Pulmonary artery endothelial cell (primary cell): ENCODE measurements around the gene PRKAB1. TPM values are rescaled to one million over a fixed set of nuclear protein-coding genes. Genes with fewer than 3 reads are reported as not detected.
A peak's percentile ranks its signal among the peaks of the same experiment; 100 is the strongest.

ENCODE experiments used
- DNase-seq: peaks from one replicate; pipeline ENCODE4 v3.0.0-alpha.2; 2011; ENCODE audit warnings: low read depth, low spot score
- total RNA-seq: library from RNA; depleted of rRNA; stranded (reverse); fragments of >200 nt; gene quantifications from 2 replicates; pipeline ENCODE4 v1.2.3, GENCODE V29; 2014

Gene PRKAB1
- total RNA-seq, 1 donor from 2014 or later = 14.2 TPM

DNA sequence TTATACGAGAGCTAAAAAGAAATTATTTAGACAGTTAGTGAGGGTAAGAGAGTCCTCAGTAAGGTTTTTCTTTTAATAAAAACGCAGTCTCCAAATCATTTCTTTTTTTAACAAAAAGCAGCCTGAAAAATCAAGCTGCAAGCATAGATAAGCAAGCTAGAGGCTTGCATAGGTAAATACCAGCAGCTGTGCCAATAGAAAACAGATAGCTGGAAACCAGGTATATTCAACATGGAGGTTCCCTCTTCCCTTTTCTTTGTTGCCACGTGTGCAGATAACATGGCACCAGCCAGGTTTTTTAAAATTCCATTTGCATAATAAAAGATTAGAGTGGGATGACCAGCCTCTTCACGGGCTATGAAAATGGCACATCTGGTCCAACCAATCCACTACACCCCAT, 6.1 kb upstream of the PRKAB1 start:
- no peak for DNase-seq

DNA sequence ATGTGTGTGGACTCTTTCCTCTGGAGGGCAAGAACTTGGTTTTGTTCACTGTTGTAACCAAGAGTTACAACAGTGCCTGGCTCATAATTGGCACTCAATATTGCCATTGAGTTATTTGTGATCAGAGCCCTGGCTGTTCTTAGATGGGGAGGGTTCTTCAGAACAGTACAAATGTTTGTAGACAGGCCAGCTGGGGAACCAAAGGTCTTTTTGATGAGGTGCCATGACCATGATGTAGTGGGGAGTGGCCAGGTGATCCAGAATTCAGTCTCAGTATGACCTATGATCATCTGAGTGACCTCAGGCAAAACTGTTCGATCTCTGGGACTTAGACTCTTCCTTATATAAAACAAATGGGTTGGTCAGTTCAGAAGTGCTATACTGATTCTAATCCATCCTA, 3.3 kb upstream of the PRKAB1 start:
- DNase-seq = no peak

DNA sequence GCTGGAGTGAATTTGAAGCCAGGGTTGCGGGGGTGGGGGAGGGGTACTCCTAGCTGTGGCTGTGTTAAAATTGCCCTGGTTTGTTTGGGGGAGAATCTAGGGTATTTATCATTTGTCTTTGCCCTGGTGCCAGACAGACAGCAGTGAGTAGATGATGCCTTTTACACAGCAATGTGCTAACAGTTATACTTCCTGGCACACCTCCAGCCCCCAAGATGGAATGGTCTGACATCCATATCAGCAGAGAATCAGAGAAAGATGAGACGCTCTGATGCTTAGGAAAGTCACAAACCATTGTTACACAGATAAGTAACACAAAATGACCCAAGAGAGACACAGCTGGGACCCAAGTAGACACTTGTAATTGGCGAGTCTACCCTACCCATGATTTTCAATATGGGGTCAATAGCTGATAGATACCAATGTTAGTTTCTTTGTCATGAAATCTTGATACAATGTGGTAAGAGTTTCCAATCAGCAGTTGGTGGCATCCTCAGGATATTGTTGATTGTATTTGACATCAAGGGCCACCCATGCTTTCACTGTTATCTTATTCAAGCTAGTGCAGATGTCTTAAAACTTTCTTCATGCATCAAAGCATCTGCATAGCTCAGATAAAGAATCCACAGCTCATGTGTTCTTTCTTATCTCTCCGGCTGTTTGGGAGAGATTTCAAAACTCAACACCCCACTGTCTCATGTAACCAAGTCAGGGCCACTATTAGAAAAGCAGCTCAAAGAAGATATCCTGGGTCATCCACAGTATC, 2.6 kb upstream of the PRKAB1 start:
- no peak for DNase-seq

DNA sequence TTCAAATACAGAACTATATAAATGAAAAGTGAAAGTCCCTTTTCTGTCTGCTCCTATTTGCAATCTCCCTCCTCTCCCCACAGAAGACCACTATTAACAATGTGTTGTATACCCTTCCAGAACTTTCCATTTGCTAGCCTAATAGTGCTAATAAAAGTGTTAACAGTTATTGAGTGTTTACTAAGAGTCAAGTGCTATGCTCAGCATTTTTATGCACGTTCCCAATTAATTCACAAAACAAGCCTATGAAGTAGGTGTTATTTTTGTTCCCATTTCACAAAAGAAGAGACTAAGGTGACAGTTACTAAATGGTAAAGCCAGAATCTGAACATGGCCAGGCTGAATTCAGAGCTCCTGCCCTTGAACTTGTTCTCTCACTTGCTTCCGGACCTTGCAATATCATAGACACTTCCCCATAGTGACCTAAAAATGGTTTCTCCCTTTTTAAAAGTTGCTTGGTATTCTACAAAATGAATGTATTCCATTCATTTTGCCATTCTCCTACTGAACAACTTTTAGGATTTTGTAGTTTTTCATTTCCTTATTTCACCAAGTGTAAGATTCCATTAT, 1.6 kb upstream of the PRKAB1 start:
- DNase-seq = no peak

GRCh38 chr12:119666900-119667576, 895 bp upstream of the PRKAB1 start:
- DNase-seq = no peak

DNA sequence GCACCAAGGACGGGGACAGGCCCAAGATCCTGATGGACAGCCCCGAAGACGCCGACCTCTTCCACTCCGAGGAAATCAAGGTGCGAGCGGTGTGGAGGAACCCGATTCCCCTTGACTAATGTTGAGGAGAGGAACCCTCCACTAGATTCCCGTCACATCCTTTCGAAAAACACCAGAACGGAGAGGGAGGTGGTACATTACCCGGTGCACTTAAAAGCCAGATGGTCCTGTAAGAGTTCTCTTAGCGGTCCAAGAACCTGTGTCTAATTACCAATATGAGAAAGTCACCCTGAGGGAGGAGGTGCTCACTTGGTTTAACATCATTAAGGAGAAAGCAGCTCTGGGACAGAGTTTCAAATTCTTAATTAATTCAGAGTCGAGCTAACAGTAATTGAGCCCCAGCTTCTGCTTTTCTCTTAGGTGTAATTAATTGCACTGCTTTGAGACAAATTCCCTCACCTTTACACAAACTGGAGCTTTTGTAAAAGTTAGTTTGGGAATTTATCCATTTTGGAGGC, 450 bp downstream of the PRKAB1 start:
- DNase-seq = no peak

- no peak for DNase-seq
These were observed 2.0 kb downstream of the PRKAB1 start for GRCh38 chr12:119669744-119670472.

DNA sequence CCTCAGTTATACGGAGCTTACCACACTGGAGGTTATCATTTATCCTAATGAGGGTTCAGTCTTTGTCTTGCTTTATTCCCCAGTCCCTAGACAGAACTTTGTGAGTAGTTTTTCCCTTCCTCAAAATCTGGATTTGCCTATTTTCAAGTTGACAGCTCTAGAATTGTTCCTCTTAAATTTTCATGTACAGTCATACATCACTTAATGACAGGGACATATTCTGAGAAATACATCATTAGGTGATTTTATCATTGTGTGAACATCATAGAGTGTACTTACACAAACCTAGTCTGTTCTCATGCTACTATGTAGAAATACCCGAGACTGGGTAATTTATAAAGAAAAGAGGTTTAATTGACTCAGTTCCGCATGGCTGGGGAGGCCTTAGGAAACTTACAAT, 3.1 kb downstream of the PRKAB1 start:
- DNase-seq = no peak

GRCh38 chr12:119672194-119672593, 4.3 kb downstream of the PRKAB1 start:
- no peak for DNase-seq

- peak; percentile 68 for DNase-seq
These were observed 5.7 kb downstream of the PRKAB1 start for GRCh38 chr12:119673634-119674033.

GRCh38 chr12:119674560-119674959, 6.6 kb downstream of the PRKAB1 start:
- DNase-seq = no peak

- DNase-seq = no peak
These were observed 8.1 kb downstream of the PRKAB1 start for GRCh38 chr12:119676022-119676421.

- DNase-seq = no peak
These were observed 8.6 kb downstream of the PRKAB1 start for GRCh38 chr12:119676573-119676972.

DNA sequence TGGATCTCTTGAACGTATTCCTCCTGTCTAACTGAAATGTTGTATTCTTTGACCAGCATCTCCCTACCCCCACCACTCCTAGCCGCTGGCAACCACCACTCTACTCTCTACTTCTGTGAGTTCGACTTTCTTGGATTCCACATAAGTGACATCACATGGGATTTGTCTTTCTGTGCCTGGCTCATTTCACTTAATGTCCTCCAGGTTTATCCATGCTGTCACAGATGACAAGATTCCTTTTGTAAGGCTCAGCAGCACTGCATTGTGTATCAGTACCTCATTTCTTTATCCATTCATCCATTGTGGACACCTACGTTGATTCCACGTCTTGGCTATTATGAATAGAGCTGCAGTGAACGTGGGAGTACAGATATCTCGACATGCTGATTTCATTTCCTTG, 10.5 kb downstream of the PRKAB1 start:
- DNase-seq = no peak

DNA sequence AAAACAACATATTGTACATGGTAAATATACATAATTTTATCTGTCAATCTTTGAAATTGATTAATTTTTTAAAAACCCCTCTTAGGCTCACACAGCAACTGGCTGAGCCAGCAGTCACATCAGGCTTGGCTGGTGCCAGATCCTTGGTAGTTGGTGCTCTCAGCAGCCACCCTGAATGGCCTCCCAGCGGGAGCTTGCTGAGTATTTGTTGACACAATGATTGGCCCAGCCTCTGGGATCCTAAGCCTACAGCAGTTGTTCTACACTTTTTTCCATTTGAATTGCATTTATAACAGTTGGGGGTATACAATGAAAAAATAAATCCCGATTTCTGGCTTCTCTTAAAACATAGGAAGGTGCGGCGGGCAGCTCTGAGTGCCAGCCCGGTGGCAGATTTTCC, 11.1 kb downstream of the PRKAB1 start:
- DNase-seq = no peak

DNA sequence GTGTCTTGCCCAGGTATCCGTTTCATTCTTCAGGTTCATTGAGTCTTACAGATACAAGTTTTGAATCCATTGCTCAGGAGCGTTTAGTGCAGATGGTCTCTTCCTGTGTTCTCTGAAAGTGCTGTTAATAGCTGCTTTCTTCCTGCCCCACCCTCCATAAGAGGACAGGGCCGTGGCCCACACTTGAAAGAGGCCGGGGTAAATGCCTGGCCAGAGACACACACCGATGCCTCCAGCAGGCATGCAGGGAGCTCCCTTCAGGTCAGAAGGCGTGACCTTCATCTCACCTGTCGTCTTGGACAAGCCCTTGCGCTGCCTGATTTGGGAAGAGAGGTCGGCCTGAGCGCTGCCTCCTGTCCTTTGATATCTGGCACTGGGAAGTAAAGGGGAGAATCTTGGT, 11.6 kb downstream of the PRKAB1 start:
- DNase-seq = no peak

DNA sequence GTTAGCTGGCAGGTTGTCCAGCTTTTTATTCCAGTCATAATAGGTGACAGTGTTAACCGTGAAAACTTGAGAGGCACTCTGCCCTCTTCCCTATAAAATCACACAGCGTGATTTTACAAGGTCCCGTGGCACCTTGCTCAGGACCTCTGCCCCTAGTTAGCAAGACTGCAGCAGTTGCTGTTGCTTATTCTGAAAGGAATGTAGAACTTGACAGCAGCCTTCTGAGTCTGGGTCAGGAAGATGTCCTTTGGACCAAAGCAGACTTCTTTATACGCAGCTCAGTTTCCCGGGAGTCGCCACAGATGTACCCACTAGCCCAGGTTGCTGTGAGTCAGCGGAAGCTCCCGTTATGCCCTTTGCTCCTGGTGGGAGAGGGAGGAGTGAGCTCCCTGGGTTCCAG, 13.2 kb downstream of the PRKAB1 start:
- DNase-seq = no peak

- no peak for DNase-seq
These were observed 14.1 kb downstream of the PRKAB1 start for GRCh38 chr12:119681728-119682638.

GRCh38 chr12:119682639-119683252, 14.8 kb downstream of the PRKAB1 start:
- DNase-seq = no peak

GRCh38 chr12:119683413-119683812, 15.5 kb downstream of the PRKAB1 start:
- no peak for DNase-seq
